Brain pericyte (primary cell): ENCODE results near the gene GAGE12G.
"Not testable (repeated sequence)": the region's sequence is repeated elsewhere in the genome, so short reads cannot be mapped to it uniquely, and the experiment has no call there.

ENCODE experiments used
- DNase-seq: peaks from one replicate; pipeline ENCODE4 v3.0.0-alpha.2; 2012; ENCODE audit warnings: low read depth, low spot score

Gene GAGE12G

GRCh38 chrX:49570100-49570499 is at the start of gene GAGE12G:
Gene GAGE12G (plus strand): TSS chrX:49570400. CDS start chrX:49571555, 1,155 bp downstream.
- DNase-seq: not testable (repeated sequence)

- not testable (repeated sequence) for DNase-seq
Measured at GRCh38 chrX:49531877-49532276, 38.3 kb upstream of the GAGE12G start, which contains the start of gene GAGE12C. Gene GAGE12C (plus strand): TSS chrX:49532177. CDS start chrX:49533332, 1,155 bp downstream.

GRCh38 chrX:49541433-49541832 is 28.8 kb upstream of the GAGE12G start, which contains the start of gene GAGE12D:
Gene GAGE12D (plus strand): TSS chrX:49541733. CDS start chrX:49542888, 1,155 bp downstream.
- not testable (repeated sequence) for DNase-seq

- not testable (repeated sequence) for DNase-seq
Measured at GRCh38 chrX:49550989-49551388, 19.2 kb upstream of the GAGE12G start, which contains the start of gene GAGE12E. Gene GAGE12E (plus strand): TSS chrX:49551289. CDS start chrX:49552444, 1,155 bp downstream.

GRCh38 chrX:49560542-49560941 is 9.7 kb upstream of the GAGE12G start, which contains the start of gene GAGE12F:
Gene GAGE12F (plus strand): TSS chrX:49560842. CDS start chrX:49561997, 1,155 bp downstream.
- not testable (repeated sequence) for DNase-seq

GRCh38 chrX:49568728-49569127 is 1.5 kb upstream of the GAGE12G start:
- DNase-seq: not testable (repeated sequence)

GRCh38 chrX:49569152-49569551 is 1.0 kb upstream of the GAGE12G start:
- DNase-seq: not testable (repeated sequence)

- DNase-seq: not testable (repeated sequence)
Measured at GRCh38 chrX:49579649-49580048, 9.4 kb downstream of the GAGE12G start, which contains the start of gene GAGE12H. Gene GAGE12H (plus strand): TSS chrX:49579949. CDS start chrX:49581104, 1,155 bp downstream.

GRCh38 chrX:49589196-49589595 is 19.0 kb downstream of the GAGE12G start, which contains the start of gene GAGE2A:
Gene GAGE2A (plus strand): TSS chrX:49589496. CDS start chrX:49590651, 1,155 bp downstream.
- DNase-seq: not testable (repeated sequence)

GRCh38 chrX:49589769-49590478 is 19.7 kb downstream of the GAGE12G start:
- not testable (repeated sequence) for DNase-seq

GRCh38 chrX:49590488-49590887 is 20.3 kb downstream of the GAGE12G start:
- DNase-seq: not testable (repeated sequence)

- DNase-seq: not testable (repeated sequence)
Measured at GRCh38 chrX:49598720-49599119, 28.5 kb downstream of the GAGE12G start, which contains the start of gene GAGE1. Gene GAGE1 (plus strand): TSS chrX:49599020. CDS start chrX:49600175, 1,155 bp downstream.

GRCh38 chrX:49610718-49611310 is 40.6 kb downstream of the GAGE12G start:
- no peak for DNase-seq

GRCh38 chrX:49618574-49618973 is 48.4 kb downstream of the GAGE12G start:
- DNase-seq: no peak
